CD4-positive, CD25-positive, alpha-beta regulatory T cell (primary cell): ENCODE measurements around the gene COL9A2. TPM values are rescaled to one million over a fixed set of nuclear protein-coding genes. Genes with fewer than 3 reads are reported as not detected.

Source experiments
- ATAC-seq, 2 donors: fragments of 150-1000 bp; cut with Tn5 transposase; one replicate each; pipeline ENCODE4 v1.10.0; 2021; ENCODE audit warnings: low read depth in 2 of 2, moderate number of reproducible peaks in 2 of 2, moderate library complexity in 1 of 2
- DNase-seq, 3 donors: peaks; one replicate each; pipeline versions ENCODE4 v3.0.0 to v3.0.0-alpha.2; 2012 to 2022; ENCODE audit warnings: mixed read lengths in 1 of 3
- H3K27ac ChIP-seq: one replicate; pipeline ENCODE4 v1.7.0; 2013; ENCODE audit warnings: mild to moderate bottlenecking, low read length; ENCODE audit not compliant: insufficient read depth, poor library complexity, severe bottlenecking
- H3K27me3 ChIP-seq: one replicate; pipeline ENCODE4 v1.7.0; 2013; ENCODE audit warnings: low read length; ENCODE audit not compliant: control insufficient read depth, insufficient read depth
- H3K36me3 ChIP-seq: one replicate; pipeline ENCODE4 v1.7.0; 2013; ENCODE audit warnings: mild to moderate bottlenecking, low read length, moderate library complexity; ENCODE audit not compliant: control insufficient read depth, insufficient read depth
- H3K4me1 ChIP-seq: 2 replicates; pipeline ENCODE4 v1.7.0; 2013; ENCODE audit warnings: mild to moderate bottlenecking, low read length; ENCODE audit not compliant: insufficient read depth, control insufficient read depth, poor library complexity, severe bottlenecking
- H3K4me3 ChIP-seq: one replicate; pipeline ENCODE4 v1.7.0; 2013; ENCODE audit warnings: low read depth, mild to moderate bottlenecking, low read length, moderate library complexity
- H3K9me3 ChIP-seq, 2 experiments: 1 replicate in 1 of 2; 2 replicates in 1 of 2; pipeline ENCODE4 v1.7.0; 2013; ENCODE audit warnings: low read length in 2 of 2, mild to moderate bottlenecking in 1 of 2, moderate library complexity in 1 of 2; ENCODE audit not compliant: control insufficient read depth in 2 of 2
- H3K27ac Mint-ChIP-seq, 3 donors: one replicate each; pipeline ENCODE4 v1.8.0; 2020 to 2022; ENCODE audit warnings: mild to moderate bottlenecking in 3 of 3, mixed read lengths in 3 of 3, moderate library complexity in 2 of 3
- H3K27me3 Mint-ChIP-seq: one replicate; pipeline ENCODE4 v1.8.0; 2022; ENCODE audit warnings: mild to moderate bottlenecking, mixed read lengths
- H3K36me3 Mint-ChIP-seq: one replicate; pipeline ENCODE4 v1.8.0; 2020; ENCODE audit warnings: mixed read lengths
- H3K4me1 Mint-ChIP-seq, 4 donors: one replicate each; pipeline ENCODE4 v1.8.0; 2020 to 2022; ENCODE audit warnings: mixed read lengths in 4 of 4, mild to moderate bottlenecking in 1 of 4
- H3K4me3 Mint-ChIP-seq, 4 donors: one replicate each; pipeline ENCODE4 v1.8.0; 2020 to 2022; ENCODE audit warnings: mild to moderate bottlenecking in 4 of 4, mixed read lengths in 4 of 4, moderate library complexity in 3 of 4
- H3K9me3 Mint-ChIP-seq, 7 donors: one replicate each; pipeline ENCODE4 v1.8.0; 2020 to 2022; ENCODE audit warnings: mixed read lengths in 7 of 7, mild to moderate bottlenecking in 3 of 7, moderate library complexity in 2 of 7
- polyA plus RNA-seq, 4 donors: library from polyadenylated mRNA; unstranded; fragments of 300-500 nt; fragmentation: Illumina TruSeq; gene quantifications; one replicate each; pipeline ENCODE4 v1.2.3, GENCODE V29; 2021
- total RNA-seq: library from RNA; stranded (reverse); gene quantifications from one replicate; pipeline ENCODE4 v1.2.3, GENCODE V29; 2022

Gene COL9A2
- 2.9 TPM for total RNA-seq
- polyA plus RNA-seq = 1 to 10 TPM in 1 of 4 donors, under 1 TPM in 3; 0.26 to 1.5 (median 0.50) TPM

GRCh38 chr1:40316595-40317393, at the start of gene COL9A2:
Gene COL9A2, minus strand, starts transcription at chr1:40317286. Its CDS starts 89 bp downstream, at chr1:40317197.
- Histone ChIP-seq H3K9me3 (no peaks in the 10 kb centered on the region), H3K27ac (no peak within 1 kb of the TSS), H3K4me1 (peaks cover 42% of the 10 kb centered on the region), H3K27me3 (no peaks in the 10 kb centered on the region), H3K4me3 (peak within 1 kb of the TSS; percentile 69), H3K36me3 (no peaks in the 10 kb centered on the region)
- peaks cover 6 to 57% (median 28%) of the 10 kb centered on the region in 4 donors for H3K4me1 Mint-ChIP-seq
- peaks cover 22% of the 10 kb centered on the region for H3K27me3 Mint-ChIP-seq
- peak; percentile 59 to 63 for ATAC-seq
- peak within 1 kb of the TSS; percentile 88 to 95 (median 94) for H3K4me3 Mint-ChIP-seq
- peaks cover 0 to 2% (median 0%) of the 10 kb centered on the region in 7 donors for H3K9me3 Mint-ChIP-seq
- peak; percentile 58 to 64 (median 63) for DNase-seq
- H3K27ac Mint-ChIP-seq = peak within 1 kb of the TSS; percentile 39 to 88 (median 82)
- H3K36me3 Mint-ChIP-seq = peaks cover 5% of the 10 kb centered on the region

GRCh38 chr1:40363721-40364120, 46.6 kb upstream of the COL9A2 start:
- no peaks in the 10 kb centered on the region for H3K9me3 ChIP-seq
- no peaks in the 10 kb centered on the region for H3K27me3 ChIP-seq
- no peaks in the 10 kb centered on the region for H3K36me3 Mint-ChIP-seq
- no peaks in the 10 kb centered on the region for H3K36me3 ChIP-seq
- H3K27ac ChIP-seq = no peak overlapping the region
- peaks cover 0 to 3% (median under 1%) of the 10 kb centered on the region in 7 donors for H3K9me3 Mint-ChIP-seq
- DNase-seq (no peak), ATAC-seq (peak; percentile 50 to 66)
- H3K4me3 Mint-ChIP-seq = no peak overlapping the region
- H3K4me1 Mint-ChIP-seq = peaks cover 0 to 7% (median 2%) of the 10 kb centered on the region in 4 donors
- H3K4me3 ChIP-seq = no peak overlapping the region
- peaks cover 9% of the 10 kb centered on the region for H3K27me3 Mint-ChIP-seq
- H3K4me1 ChIP-seq = no peaks in the 10 kb centered on the region
- H3K27ac Mint-ChIP-seq = peak overlapping the region in 1 of 3 donors; percentile 58

- Mint-ChIP-seq H3K27me3 (peaks cover 9% of the 10 kb centered on the region), H3K36me3 (no peaks in the 10 kb centered on the region), H3K9me3 (peaks cover 0 to 5% (median 2%) of the 10 kb centered on the region in 7 donors), H3K4me3 (no peak overlapping the region), H3K27ac (no peak overlapping the region), H3K4me1 (peaks cover 0 to 7% (median 2%) of the 10 kb centered on the region in 4 donors)
- no peaks in the 10 kb centered on the region for H3K27me3 ChIP-seq
- no peak overlapping the region for H3K27ac ChIP-seq
- H3K4me1 ChIP-seq = no peaks in the 10 kb centered on the region
- ATAC-seq = no peak
- H3K36me3 ChIP-seq = no peaks in the 10 kb centered on the region
- no peak overlapping the region for H3K4me3 ChIP-seq
- DNase-seq = no peak
- peaks cover 0 to 3% of the 10 kb centered on the region in 2 experiments for H3K9me3 ChIP-seq
Measured at GRCh38 chr1:40362699-40363098, 45.6 kb upstream of the COL9A2 start.

- Histone ChIP-seq H3K9me3 (peaks cover 0 to 5% of the 10 kb centered on the region in 2 experiments), H3K27ac (no peak overlapping the region), H3K4me3 (no peak overlapping the region), H3K36me3 (no peaks in the 10 kb centered on the region), H3K4me1 (no peaks in the 10 kb centered on the region), H3K27me3 (no peaks in the 10 kb centered on the region)
- DNase-seq (no peak), ATAC-seq (no peak)
- Mint-ChIP-seq H3K9me3 (peaks cover 0 to 5% (median 2%) of the 10 kb centered on the region in 7 donors), H3K4me3 (no peak overlapping the region), H3K27me3 (peaks cover 9% of the 10 kb centered on the region), H3K4me1 (peaks cover 0 to 7% (median 2%) of the 10 kb centered on the region in 4 donors), H3K36me3 (no peaks in the 10 kb centered on the region), H3K27ac (no peak overlapping the region)
Measured at GRCh38 chr1:40362199-40362598, 45.1 kb upstream of the COL9A2 start.

- Histone ChIP-seq H3K4me3 (no peak overlapping the region), H3K4me1 (no peaks in the 10 kb centered on the region), H3K27me3 (no peaks in the 10 kb centered on the region), H3K27ac (no peak overlapping the region), H3K36me3 (no peaks in the 10 kb centered on the region), H3K9me3 (peaks cover 0 to 5% of the 10 kb centered on the region in 2 experiments)
- DNase-seq = no peak
- peaks cover 9% of the 10 kb centered on the region for H3K27me3 Mint-ChIP-seq
- H3K4me3 Mint-ChIP-seq = no peak overlapping the region
- peaks cover 0 to 7% (median 2%) of the 10 kb centered on the region in 4 donors for H3K4me1 Mint-ChIP-seq
- peaks cover 0 to 5% (median 2%) of the 10 kb centered on the region in 7 donors for H3K9me3 Mint-ChIP-seq
- ATAC-seq = no peak
- no peaks in the 10 kb centered on the region for H3K36me3 Mint-ChIP-seq
- H3K27ac Mint-ChIP-seq = no peak overlapping the region
Measured at GRCh38 chr1:40361637-40362036, 44.6 kb upstream of the COL9A2 start.

- Mint-ChIP-seq H3K27ac (no peak overlapping the region), H3K9me3 (peaks cover 0 to 5% (median 2%) of the 10 kb centered on the region in 7 donors), H3K4me3 (no peak overlapping the region), H3K36me3 (no peaks in the 10 kb centered on the region), H3K27me3 (peaks cover 9% of the 10 kb centered on the region), H3K4me1 (peaks cover 0 to 7% (median 2%) of the 10 kb centered on the region in 4 donors)
- H3K36me3 ChIP-seq = no peaks in the 10 kb centered on the region
- H3K9me3 ChIP-seq = peaks cover 0 to 5% of the 10 kb centered on the region in 2 experiments
- no peaks in the 10 kb centered on the region for H3K4me1 ChIP-seq
- ATAC-seq (no peak), DNase-seq (no peak)
- no peaks in the 10 kb centered on the region for H3K27me3 ChIP-seq
- H3K27ac ChIP-seq = no peak overlapping the region
- H3K4me3 ChIP-seq = no peak overlapping the region
Measured at GRCh38 chr1:40361201-40361600, 44.1 kb upstream of the COL9A2 start.

GRCh38 chr1:40360631-40361030, 43.5 kb upstream of the COL9A2 start:
- no peak overlapping the region for H3K27ac Mint-ChIP-seq
- H3K27ac ChIP-seq = no peak overlapping the region
- H3K36me3 Mint-ChIP-seq = no peaks in the 10 kb centered on the region
- H3K4me1 Mint-ChIP-seq = peaks cover 0 to 7% (median 2%) of the 10 kb centered on the region in 4 donors
- peaks cover 9% of the 10 kb centered on the region for H3K27me3 Mint-ChIP-seq
- H3K4me3 Mint-ChIP-seq = no peak overlapping the region
- H3K4me3 ChIP-seq = no peak overlapping the region
- no peak for ATAC-seq
- H3K9me3 Mint-ChIP-seq = peaks cover 0 to 5% (median 2%) of the 10 kb centered on the region in 7 donors
- no peak for DNase-seq
- no peaks in the 10 kb centered on the region for H3K27me3 ChIP-seq
- no peaks in the 10 kb centered on the region for H3K36me3 ChIP-seq
- no peaks in the 10 kb centered on the region for H3K4me1 ChIP-seq
- peaks cover 0 to 5% of the 10 kb centered on the region in 2 experiments for H3K9me3 ChIP-seq
